ES-I3 (cell line): ENCODE measurements around the gene THOC6.

Source experiments
- H3K36me3 ChIP-seq: 2 replicates; pipeline ENCODE4 v1.6.1; 2013; ENCODE audit warnings: mild to moderate bottlenecking, low read length, control low read depth, moderate library complexity; ENCODE audit not compliant: insufficient read depth
- H3K4me1 ChIP-seq: 2 replicates; pipeline ENCODE4 v1.6.1; 2013; ENCODE audit warnings: mild to moderate bottlenecking, control low read depth, low read length; ENCODE audit not compliant: insufficient read depth
- H3K9ac ChIP-seq: 2 replicates; pipeline ENCODE4 v1.6.1; 2013; ENCODE audit warnings: low read depth, mild to moderate bottlenecking, low read length, moderate library complexity
- H3K9me3 ChIP-seq: 2 replicates; pipeline ENCODE4 v1.6.1; 2013; ENCODE audit warnings: mild to moderate bottlenecking, low read length, moderate library complexity; ENCODE audit not compliant: control insufficient read depth, insufficient read depth

The THOC6 gene

DNA sequence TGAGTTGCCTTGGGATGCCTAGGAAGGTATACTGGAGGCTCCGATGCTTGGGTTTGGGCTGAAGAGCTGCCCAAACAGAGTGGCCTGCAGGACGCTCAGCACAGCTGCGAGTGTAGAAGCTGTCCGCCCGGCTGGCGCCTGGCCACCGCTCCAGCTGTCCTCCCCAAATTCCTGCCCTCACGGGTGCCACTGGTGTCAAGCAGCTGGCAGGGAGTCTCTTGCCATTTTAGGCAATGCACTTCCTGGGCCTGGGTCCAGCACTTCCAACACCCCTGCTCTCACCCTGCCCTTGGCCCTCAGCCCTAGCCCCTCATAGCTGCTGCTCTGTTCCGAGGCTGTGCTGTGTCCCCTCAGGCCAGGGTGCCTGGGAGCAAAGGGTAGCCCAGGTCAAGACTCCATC is 38.4 kb upstream of the THOC6 start:
- Histone ChIP-seq H3K36me3 (no peaks in the 10 kb centered on the region), H3K9ac (no peak overlapping the region), H3K4me1 (peaks cover 23% of the 10 kb centered on the region), H3K9me3 (no peaks in the 10 kb centered on the region)

DNA sequence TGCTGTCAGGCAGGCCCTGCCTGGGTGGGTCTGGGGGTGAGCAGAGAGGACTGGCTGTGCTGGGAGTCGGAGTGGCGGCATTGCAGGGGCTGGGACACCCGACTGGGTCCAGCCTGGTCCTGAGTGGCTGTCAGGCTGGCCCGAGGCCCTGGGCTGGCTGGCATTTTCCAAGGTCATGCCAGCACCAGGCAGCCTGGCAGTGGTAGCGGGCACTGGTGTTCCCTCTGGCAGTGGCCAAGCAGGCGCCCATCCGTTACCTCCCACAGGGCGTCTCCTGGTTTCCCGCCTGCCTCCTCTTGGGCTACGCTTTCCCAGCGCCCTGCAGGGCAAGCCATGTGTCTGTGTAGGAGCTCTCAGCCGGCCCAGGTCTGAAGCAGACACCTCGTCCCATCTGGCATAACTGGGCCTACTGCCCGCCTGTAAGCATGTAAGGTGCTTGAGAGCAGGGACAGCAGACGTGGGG is 37.9 kb upstream of the THOC6 start:
- H3K36me3 ChIP-seq = no peaks in the 10 kb centered on the region
- no peaks in the 10 kb centered on the region for H3K9me3 ChIP-seq
- H3K4me1 ChIP-seq = peaks cover 25% of the 10 kb centered on the region
- H3K9ac ChIP-seq = no peak overlapping the region

DNA sequence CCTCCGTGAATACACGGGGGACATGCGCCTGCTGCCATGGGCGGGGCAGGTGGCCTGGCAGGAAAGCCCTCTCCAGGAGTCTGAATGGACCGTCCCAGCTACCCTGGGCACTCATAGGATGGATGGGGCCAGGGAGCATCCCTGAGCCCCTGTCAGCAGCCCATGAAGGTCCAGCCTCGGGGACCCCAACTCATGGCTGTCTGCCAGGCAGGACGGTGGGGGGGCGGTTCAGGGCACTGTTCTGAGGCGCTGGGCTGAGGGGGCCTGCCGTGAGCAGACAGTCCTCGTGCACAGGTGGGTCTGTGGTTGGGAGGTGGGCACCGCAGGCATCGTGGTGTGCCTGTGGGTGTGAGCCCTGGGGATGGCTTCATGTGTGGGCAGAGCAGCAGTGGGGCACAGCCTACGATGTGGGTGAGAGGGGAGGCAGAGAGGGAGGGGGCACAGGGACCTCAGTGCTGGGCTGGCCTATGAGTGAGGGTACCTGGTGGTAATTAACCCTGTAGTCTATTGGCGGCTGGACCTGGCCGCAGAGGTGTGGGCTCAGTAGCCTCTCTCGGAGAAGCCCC is 37.1 kb upstream of the THOC6 start:
- Histone ChIP-seq H3K4me1 (peaks cover 30% of the 10 kb centered on the region), H3K9me3 (no peaks in the 10 kb centered on the region), H3K36me3 (no peaks in the 10 kb centered on the region), H3K9ac (no peak overlapping the region)

DNA sequence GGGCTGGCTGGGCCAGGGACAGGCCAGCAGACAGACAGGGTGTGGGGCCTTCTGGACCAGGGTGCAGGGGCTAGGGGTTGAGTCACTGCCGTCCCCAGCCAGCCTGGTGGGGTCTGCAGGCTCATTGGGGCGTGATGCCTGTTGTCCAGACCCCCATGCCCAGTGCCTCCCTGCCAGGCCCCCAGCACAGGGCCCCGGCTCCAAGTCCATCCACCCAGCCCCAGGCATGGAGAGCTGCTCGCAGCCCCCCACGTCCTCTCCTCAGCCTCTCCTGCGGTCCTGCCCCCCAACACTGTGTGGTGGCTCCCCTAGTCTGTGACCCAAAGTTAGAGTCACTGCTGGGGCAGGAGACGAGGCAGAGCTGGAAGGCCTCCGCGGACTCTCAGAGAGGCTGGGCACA is 36.5 kb upstream of the THOC6 start:
- H3K9me3 ChIP-seq = no peaks in the 10 kb centered on the region
- no peak overlapping the region for H3K9ac ChIP-seq
- peaks cover 30% of the 10 kb centered on the region for H3K4me1 ChIP-seq
- no peaks in the 10 kb centered on the region for H3K36me3 ChIP-seq

DNA sequence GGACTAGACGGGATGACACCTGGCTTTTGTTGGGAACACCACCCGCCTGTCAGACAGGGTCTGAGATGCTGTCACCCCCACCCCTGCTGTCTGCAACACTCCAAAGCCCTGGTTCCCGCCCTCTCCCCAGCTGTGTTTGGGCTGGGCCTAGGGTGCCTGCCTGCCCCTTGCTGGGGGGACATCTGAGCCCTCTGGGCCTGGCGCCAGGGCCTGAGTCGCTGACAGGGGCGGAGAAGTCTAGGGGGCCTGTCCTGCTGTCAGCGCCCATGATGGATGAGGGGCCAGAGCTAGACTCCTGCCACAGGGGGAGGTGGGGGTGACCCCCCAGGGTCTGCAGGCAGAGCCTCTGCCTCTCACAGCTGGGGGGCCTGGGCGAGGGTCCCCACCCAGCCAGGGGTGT is 36.0 kb upstream of the THOC6 start:
- no peak overlapping the region for H3K9ac ChIP-seq
- H3K4me1 ChIP-seq = peaks cover 29% of the 10 kb centered on the region
- no peaks in the 10 kb centered on the region for H3K9me3 ChIP-seq
- H3K36me3 ChIP-seq = no peaks in the 10 kb centered on the region

DNA sequence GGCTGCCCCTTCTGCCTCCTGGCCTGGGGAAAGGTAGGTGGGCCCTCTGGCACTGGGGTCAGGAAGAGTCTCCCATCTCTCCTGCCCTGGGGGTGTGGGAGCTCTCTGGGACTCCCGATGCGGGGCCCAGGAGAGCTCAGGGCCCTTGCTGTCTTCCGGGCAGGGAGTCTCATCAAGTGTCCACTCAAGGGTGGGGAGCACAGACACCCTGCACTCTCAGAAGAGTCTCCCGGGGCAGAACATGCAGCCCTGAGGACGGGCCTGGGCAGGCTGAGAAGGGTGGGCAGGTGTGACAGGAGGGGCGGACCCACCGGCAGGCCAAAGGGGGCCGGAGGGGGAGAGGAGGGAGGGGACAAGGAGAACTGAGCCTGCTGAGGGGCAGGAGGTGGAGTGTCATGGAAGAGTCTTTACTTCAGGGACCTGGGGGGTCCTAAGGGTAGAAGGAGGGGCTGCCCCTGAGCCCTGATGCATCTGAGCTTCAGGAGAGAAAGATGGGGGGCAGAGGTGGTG is 35.2 kb upstream of the THOC6 start:
- Histone ChIP-seq H3K4me1 (peaks cover 26% of the 10 kb centered on the region), H3K36me3 (no peaks in the 10 kb centered on the region), H3K9me3 (no peaks in the 10 kb centered on the region), H3K9ac (no peak overlapping the region)

DNA sequence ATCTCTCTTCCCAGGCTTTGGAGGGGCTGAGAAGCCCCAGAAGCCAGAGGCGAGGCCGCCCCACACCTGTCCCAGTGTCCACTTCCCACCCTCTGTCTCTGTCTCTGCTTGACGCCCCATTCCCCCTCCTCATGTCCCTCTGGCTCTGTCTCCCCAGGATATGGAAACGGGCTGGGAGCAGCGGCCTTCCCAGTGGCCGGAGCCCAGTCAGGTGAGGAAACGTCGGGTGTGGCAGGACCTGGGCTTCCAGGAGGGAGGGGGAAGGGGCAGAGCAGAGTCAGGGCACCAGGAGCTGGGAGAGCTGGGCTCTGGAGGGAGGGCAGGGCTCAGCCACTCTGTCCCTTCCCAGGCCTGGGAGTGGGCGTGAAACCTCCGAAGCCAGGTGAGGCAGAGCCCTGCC is 32.9 kb upstream of the THOC6 start:
- Histone ChIP-seq H3K36me3 (no peaks in the 10 kb centered on the region), H3K9ac (no peak overlapping the region), H3K9me3 (no peaks in the 10 kb centered on the region), H3K4me1 (peaks cover 26% of the 10 kb centered on the region)

DNA sequence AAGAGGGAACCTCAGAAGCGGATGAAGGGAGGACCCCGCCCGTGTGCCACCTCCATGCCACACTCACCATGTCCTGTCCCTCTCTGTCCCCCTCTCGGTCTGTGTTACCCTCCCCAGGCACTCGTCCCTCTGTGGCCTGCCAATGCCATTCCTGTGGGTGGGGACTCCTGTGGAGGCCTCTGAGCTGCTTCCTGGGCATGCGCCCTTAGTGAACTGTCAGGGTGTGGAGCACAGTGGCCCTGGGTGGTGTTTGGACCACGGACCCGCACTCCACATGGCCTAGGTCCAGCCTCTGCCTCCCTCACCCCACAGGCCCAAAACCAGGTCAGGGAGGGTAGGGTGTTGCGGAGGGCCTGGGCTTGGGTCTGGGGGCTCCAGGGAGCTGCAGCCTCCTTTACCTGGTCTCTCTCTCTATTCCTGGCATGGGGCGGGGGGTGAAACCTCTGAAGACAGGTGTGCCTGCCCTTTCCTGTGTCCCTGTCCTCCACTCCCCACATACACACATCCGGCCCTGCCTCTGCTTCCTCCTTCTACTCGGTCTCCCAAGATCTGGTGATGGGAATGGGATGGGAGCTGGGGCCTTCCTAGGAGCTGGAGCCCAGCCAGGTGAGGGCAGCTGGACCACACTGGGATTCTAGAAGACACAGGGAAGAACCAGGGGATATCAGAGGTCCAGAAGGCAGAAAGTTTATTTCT is 32.1 kb upstream of the THOC6 start:
- Histone ChIP-seq H3K4me1 (peaks cover 28% of the 10 kb centered on the region), H3K9ac (no peak overlapping the region)

DNA sequence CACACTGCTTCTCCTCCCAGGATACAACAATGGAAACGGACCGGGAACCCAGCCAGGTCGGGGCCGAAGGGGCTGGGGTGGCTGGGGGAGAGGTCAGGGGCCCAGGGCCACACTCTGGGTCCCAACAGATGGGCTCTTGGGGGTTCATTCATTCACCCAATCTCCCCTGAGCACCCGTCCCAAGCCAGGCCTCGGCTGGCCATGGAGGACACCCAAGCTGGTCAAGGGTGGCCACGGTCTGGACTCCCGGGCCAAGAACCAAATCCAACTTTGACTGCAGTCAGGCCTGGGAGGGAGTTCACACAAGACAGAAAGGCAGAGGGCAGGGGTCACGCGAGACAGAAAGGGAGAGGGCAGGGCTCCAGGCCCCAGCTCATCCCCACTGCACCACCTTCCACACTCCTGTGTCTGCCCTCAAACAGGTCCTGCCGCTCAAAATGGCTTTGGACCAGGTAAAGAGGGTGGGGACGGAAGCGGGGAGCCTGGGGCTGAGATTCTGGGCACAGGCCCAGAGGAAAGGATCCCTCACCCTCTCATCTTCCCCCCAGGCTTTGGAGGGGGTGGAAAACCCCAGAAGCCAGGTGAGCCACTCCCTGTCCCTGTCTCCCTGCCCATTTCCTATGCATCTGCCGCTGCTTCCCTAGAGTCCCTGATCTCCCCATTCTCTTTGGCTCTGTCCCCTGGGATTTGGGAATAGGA is 31.3 kb upstream of the THOC6 start:
- Histone ChIP-seq H3K4me1 (peaks cover 29% of the 10 kb centered on the region), H3K36me3 (no peaks in the 10 kb centered on the region), H3K9ac (no peak overlapping the region), H3K9me3 (no peaks in the 10 kb centered on the region)

More for the DNA sequence above, 32.1 kb upstream of the THOC6 start:
- Histone ChIP-seq H3K9me3 (no peaks in the 10 kb centered on the region), H3K36me3 (no peaks in the 10 kb centered on the region)

DNA sequence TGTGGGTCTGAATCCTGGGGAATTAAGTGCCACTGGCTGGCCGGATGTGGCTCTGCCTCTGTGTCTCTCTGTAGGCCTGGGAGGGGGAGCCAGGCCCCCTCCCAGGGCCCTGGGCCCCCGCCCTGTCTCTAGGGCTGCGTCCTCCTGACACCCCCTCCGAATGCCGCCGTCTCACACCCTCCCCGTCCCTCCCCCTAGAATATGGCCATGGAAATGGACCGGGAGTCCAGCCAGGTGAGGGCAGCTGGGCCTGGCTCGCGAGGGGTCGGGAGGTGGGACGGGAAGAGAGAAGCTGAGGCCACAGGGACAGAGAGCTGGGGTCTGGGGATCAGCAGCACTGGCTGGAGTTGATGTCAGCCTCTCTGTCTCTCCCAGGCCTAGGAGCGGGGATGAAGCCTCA is 27.5 kb upstream of the THOC6 start:
- Histone ChIP-seq H3K9ac (no peak overlapping the region), H3K36me3 (no peaks in the 10 kb centered on the region), H3K4me1 (peaks cover 7% of the 10 kb centered on the region), H3K9me3 (no peaks in the 10 kb centered on the region)

DNA sequence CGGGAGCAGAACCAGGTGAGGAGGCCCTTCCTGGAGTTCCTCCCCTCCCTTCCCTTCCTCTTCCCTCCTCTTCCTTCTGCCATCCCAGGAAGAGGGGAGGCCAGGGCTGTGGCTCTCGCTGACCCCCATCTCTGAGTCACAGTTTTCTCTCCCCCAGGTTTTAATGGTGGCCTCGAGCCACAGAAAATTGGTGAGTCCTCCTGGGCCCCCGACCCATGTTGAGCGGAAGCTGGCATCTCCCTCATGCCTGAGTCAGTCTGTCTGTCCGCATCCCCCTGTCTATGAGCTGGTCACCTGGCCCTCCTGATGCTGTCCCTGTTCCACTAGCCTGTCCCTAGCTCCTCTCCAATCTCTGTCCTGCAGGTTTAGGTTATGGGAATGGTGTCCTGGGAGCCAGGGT is 23.9 kb upstream of the THOC6 start:
- Histone ChIP-seq H3K9me3 (no peaks in the 10 kb centered on the region), H3K4me1 (peaks cover 6% of the 10 kb centered on the region), H3K36me3 (no peaks in the 10 kb centered on the region), H3K9ac (no peak overlapping the region)

DNA sequence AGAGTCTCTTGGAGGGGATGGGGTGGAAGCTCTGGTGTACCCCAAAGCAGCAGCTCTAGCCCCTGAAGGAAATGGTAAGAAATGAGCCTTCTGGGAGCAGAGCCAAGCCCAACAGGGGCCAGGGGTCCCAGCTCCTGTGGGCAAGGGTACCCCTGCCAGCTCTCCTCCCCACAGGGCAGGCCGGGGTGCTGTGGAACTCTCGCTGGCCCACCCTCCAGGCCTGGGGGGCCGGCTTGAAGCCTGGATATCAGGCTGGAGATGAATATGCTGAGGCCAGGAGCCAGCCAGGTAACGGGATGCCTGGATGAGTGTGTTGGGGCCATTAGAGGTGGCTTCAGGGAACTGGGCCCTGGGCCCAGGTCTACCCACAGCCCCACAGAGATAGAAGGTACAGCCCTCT is 23.3 kb upstream of the THOC6 start:
- Histone ChIP-seq H3K9me3 (no peaks in the 10 kb centered on the region), H3K4me1 (peaks cover 6% of the 10 kb centered on the region), H3K36me3 (no peaks in the 10 kb centered on the region), H3K9ac (no peak overlapping the region)

DNA sequence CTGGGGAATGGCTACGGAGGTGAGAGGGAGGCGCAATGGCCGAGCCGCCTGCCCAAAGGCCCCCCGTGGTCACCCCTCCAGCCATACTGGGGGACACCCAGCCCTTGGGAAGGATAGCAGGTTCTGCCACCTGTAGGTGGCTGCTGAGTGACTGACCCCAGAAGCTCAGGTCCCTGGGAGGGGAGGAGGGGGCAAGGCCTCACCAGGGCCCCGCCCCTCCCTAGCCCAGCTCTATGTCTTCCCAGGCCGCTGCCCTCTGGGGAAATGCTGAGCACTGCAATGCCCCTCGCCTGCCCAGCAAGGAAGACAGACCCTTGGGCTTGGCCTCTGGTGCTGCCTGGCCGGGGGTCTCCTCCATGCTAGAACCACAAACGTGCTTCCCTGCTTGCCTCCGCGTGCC is 22.5 kb upstream of the THOC6 start:
- Histone ChIP-seq H3K4me1 (peaks cover 6% of the 10 kb centered on the region), H3K36me3 (no peaks in the 10 kb centered on the region), H3K9ac (no peak overlapping the region), H3K9me3 (no peaks in the 10 kb centered on the region)

DNA sequence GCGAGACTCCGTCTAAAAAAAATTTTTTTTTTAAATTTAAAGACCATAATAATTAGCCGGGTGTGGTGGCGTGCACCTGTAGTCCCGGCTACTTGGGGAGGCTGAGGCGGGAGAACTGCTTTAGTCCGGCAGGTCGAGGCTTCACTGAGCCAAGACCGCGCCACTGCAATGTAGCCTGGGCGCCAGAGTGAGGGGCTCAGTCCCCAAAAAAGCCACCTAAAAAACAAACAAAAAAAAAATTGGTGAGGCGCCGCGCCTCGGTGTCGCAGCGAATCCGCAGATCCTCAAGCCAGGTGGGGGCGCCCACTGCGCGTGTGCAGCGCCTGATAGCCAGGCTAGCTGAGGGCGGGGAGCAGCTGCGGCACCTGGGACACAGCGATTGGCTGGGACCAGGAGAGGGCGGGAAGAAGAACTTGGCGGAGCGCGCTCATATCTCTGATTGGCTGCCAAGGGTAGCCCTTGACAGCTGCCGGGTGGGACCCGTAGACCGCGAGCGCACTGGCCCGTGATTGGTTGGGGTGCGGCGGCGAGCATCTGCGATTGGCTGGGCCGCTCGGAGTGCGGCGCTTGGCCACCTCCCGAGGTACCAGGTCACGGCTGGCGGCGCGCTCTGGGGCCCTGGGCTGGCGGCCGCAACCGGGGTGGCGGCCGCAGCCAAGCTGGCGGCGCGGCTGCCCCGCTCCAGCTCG is 20.1 kb upstream of the THOC6 start:
- Histone ChIP-seq H3K4me1 (peaks cover 20% of the 10 kb centered on the region), H3K9ac (no peak overlapping the region)

More for the DNA sequence above, 20.1 kb upstream of the THOC6 start:
- Histone ChIP-seq H3K9me3 (no peaks in the 10 kb centered on the region), H3K36me3 (no peaks in the 10 kb centered on the region)
